HepG2 (cell line): Measurements from ENCODE around the gene GPR156.

Source experiments
- EP300 ChIP-seq, 3 experiments: sonication (generic) in 1 of 3; formaldehyde crosslinking in 1 of 3; IDR thresholded peaks; 2 replicates each; pipeline versions ENCODE4 v1.5.1 to v1.6.1; 2011 to 2020; ENCODE audit warnings: low read depth in 2 of 3, low read length in 2 of 3, borderline replicate concordance in 1 of 3, improper control_type of control experiment in 1 of 3, mild to moderate bottlenecking in 1 of 3, missing genetic modification reagents in 1 of 3, moderate library complexity in 1 of 3
- FOSL1 ChIP-seq: sonication (generic); formaldehyde crosslinking; IDR thresholded peaks from 2 replicates; pipeline ENCODE4 v1.9.0; 2021; ENCODE audit warnings: missing genetic modification reagents, borderline replicate concordance
- HMGA1 ChIP-seq: sonication (generic); formaldehyde crosslinking; conservative IDR thresholded peaks from 2 replicates; pipeline ENCODE4 v1.4.0; 2020; ENCODE audit warnings: missing genetic modification reagents
- KDM1A ChIP-seq: IDR thresholded peaks from 2 replicates; pipeline ENCODE4 v1.6.1; 2016; ENCODE audit warnings: missing compliant biosample characterization
- MLX ChIP-seq: IDR thresholded peaks from 2 replicates; pipeline ENCODE4 v1.6.1; 2016
- NR2F1 ChIP-seq, 2 experiments: fragments of 450-650 bp in 1 of 2; formaldehyde crosslinking in 1 of 2; IDR thresholded peaks; 2 replicates each; pipeline versions ENCODE4 v1.5.0 to v1.6.1; 2016 to 2020; ENCODE audit warnings: mild to moderate bottlenecking in 1 of 2, missing compliant biosample characterization in 1 of 2, missing genetic modification reagents in 1 of 2, moderate library complexity in 1 of 2
- RAD21 ChIP-seq: fragments of 450-650 bp; formaldehyde crosslinking; IDR thresholded peaks from 2 replicates; pipeline ENCODE4 v1.5.0; 2020; ENCODE audit warnings: mild to moderate bottlenecking
- RAD51 ChIP-seq: fragments of 450-650 bp; IDR thresholded peaks from 2 replicates; pipeline ENCODE4 v1.6.1; 2016; ENCODE audit warnings: borderline replicate concordance
- TFE3 ChIP-seq: IDR thresholded peaks from 2 replicates; pipeline ENCODE4 v1.6.1; 2016
- TSC22D2 ChIP-seq: sonication (generic); formaldehyde crosslinking; IDR thresholded peaks from 2 replicates; pipeline ENCODE4 v1.5.1; 2020; ENCODE audit warnings: missing genetic modification reagents, mild to moderate bottlenecking, borderline replicate concordance
- ZSCAN30 ChIP-seq: sonication (generic); formaldehyde crosslinking; IDR thresholded peaks from 2 replicates; pipeline ENCODE4 v1.5.0; 2020; ENCODE audit warnings: mild to moderate bottlenecking, missing genetic modification reagents
- TF ChIP-seq, protein P1 (sequence below): sonication (generic); formaldehyde crosslinking; IDR thresholded peaks from 2 replicates; pipeline ENCODE4 v1.5.0; 2020; ENCODE audit warnings: mild to moderate bottlenecking, missing genetic modification reagents, borderline replicate concordance
- TF ChIP-seq, protein P2 (sequence below): sonication (generic); formaldehyde crosslinking; IDR thresholded peaks from 2 replicates; pipeline ENCODE4 v1.4.0; 2020; ENCODE audit warnings: missing genetic modification reagents

- TF ChIP-seq KDM1A (no peak), EP300 (IDR thresholded peaks at IDR 0.05; ENCODE audit: low read depth in 2 of 2, low read length in 2 of 2) (no peak), EP300 (CRISPR knock-in tag; IDR thresholded peaks at IDR 0.05; ENCODE audit: borderline replicate concordance) (no peak), FOSL1 (no peak), ZSCAN30 (CRISPR knock-in tag) (no peak), RAD21 (no peak), RAD51 (no peak), TFE3 (CRISPR knock-in tag) (no peak), TSC22D2 (CRISPR knock-in tag) (no peak), MLX (CRISPR knock-in tag) (no peak), NR2F1 (CRISPR knock-in tag; IDR thresholded peaks at IDR 0.05) (no peak), HMGA1 (no peak)
- TF ChIP-seq, protein P1, sequence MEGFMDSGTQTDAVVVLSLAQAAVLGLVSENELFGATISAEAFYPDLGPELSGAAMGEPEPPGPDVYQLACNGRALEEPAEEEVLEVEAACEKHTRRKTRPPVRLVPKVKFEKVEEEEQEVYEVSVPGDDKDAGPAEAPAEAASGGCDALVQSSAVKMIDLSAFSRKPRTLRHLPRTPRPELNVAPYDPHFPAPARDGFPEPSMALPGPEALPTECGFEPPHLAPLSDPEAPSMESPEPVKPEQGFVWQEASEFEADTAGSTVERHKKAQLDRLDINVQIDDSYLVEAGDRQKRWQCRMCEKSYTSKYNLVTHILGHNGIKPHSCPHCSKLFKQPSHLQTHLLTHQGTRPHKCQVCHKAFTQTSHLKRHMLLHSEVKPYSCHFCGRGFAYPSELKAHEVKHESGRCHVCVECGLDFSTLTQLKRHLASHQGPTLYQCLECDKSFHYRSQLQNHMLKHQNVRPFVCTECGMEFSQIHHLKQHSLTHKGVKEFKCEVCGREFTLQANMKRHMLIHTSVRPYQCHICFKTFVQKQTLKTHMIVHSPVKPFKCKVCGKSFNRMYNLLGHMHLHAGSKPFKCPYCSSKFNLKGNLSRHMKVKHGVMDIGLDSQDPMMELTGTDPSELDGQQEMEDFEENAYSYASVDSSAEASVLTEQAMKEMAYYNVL: no peak
- TF ChIP-seq, protein P2, sequence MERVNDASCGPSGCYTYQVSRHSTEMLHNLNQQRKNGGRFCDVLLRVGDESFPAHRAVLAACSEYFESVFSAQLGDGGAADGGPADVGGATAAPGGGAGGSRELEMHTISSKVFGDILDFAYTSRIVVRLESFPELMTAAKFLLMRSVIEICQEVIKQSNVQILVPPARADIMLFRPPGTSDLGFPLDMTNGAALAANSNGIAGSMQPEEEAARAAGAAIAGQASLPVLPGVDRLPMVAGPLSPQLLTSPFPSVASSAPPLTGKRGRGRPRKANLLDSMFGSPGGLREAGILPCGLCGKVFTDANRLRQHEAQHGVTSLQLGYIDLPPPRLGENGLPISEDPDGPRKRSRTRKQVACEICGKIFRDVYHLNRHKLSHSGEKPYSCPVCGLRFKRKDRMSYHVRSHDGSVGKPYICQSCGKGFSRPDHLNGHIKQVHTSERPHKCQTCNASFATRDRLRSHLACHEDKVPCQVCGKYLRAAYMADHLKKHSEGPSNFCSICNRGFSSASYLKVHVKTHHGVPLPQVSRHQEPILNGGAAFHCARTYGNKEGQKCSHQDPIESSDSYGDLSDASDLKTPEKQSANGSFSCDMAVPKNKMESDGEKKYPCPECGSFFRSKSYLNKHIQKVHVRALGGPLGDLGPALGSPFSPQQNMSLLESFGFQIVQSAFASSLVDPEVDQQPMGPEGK (CRISPR knock-in tag): no peak
Measured at GRCh38 chr3:120145542-120146285, 139.3 kb downstream of the GPR156 start.
